CD4-positive, alpha-beta T cell treated with Interleukin-2 at 100 ng/mL for 4 hours (primary cell): Measurements from ENCODE around the gene RFXANK.
"Not testable (repeated sequence)": the region's sequence is repeated elsewhere in the genome, so short reads cannot be mapped to it uniquely, and the experiment has no call there.

Source experiments
- DNase-seq: peaks from one replicate; pipeline ENCODE4 v3.0.0-alpha.2; 2020; ENCODE audit warnings: low spot score

RFXANK gene, protein sequence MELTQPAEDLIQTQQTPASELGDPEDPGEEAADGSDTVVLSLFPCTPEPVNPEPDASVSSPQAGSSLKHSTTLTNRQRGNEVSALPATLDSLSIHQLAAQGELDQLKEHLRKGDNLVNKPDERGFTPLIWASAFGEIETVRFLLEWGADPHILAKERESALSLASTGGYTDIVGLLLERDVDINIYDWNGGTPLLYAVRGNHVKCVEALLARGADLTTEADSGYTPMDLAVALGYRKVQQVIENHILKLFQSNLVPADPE

DNA sequence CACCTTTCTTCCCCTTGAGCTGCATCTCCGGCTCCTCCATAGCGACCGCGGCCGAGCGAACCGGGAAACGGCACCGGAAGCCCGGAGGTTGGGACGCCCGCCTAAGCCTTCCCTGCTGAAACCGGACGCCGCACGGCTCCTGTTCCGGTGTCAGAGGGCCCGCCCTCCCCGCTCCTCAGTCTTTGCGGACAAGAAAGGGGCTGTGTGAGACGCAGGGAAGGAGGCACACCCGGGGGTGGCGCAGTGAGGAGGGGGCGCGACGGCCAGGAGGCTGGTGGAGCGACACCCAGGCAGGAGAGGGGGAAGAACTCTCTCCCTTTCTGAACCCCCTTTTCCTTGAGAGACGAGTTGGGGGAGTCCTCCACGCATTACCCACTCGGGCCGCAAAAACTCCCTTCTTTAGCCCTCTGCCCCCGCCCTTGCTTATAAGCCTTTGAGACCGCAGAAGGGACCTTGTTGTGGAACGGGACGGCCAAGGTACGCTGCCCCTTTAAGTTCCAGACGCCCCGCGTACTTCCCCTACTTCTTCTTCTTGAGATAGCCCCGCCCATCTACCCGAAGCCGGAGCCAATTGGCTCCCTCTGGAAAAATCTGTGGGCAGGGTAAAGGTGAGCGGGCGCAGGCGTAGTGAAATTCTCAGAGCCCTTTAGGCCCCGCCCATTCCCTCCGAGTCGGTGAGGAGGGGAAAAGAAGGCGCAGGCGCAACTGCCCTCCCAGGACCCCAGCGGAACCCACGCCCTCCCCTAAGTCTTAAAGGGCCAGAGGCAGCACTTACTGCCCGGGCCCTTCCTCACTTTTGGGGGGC, at the start of gene RFXANK, which contains the start of gene BORCS8:
Gene RFXANK, plus strand, starts transcription at position 181 of the 805 bp plus-strand sequence. CDS start 1,689 bp downstream, outside the sequence.
Gene BORCS8, minus strand, starts transcription at position 75 of the 805 bp plus-strand sequence. Its CDS starts 35 bp downstream, at position 40.
- peak; percentile 100 for DNase-seq

DNA sequence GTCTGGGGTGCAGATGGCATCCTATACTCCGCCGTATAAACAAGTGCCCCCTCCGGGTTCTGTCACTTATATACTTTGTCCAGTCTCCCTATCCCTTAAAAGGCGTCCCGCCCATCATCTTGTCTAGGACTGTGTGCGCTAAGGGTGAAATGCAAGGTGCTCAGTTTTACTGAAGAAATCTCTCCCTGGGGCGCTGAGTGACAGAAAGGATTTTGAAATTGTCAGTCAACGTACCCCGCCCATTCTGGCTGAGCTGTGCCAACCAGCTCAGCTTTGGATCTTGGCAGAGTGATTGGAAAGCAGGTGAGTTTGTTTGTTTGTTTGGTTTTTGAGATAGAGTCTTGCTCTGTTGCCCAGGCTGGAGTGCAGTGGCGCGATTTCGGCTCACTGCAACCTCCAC, 49.7 kb upstream of the RFXANK start:
- no peak for DNase-seq

DNA sequence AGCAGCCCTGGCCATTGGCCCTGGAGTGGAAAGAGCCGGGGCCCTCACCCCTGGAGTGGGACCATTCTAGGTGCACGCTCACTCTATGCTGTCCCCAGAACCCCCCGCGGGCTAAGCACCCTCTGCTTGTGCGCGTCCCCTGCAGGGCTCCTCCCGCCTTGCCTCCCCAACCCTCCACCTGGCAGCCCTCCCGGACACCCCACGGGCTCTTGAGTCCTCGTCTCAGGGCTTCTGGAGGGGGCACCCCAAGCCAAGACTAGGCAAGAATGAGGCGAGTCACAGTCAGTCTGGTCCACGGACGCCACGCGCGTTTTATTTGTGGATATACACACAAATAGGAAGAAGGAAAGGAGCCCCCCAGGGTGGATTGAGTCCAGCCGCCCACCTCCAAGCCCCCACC, 46.8 kb upstream of the RFXANK start:
- DNase-seq, result no peak

DNA sequence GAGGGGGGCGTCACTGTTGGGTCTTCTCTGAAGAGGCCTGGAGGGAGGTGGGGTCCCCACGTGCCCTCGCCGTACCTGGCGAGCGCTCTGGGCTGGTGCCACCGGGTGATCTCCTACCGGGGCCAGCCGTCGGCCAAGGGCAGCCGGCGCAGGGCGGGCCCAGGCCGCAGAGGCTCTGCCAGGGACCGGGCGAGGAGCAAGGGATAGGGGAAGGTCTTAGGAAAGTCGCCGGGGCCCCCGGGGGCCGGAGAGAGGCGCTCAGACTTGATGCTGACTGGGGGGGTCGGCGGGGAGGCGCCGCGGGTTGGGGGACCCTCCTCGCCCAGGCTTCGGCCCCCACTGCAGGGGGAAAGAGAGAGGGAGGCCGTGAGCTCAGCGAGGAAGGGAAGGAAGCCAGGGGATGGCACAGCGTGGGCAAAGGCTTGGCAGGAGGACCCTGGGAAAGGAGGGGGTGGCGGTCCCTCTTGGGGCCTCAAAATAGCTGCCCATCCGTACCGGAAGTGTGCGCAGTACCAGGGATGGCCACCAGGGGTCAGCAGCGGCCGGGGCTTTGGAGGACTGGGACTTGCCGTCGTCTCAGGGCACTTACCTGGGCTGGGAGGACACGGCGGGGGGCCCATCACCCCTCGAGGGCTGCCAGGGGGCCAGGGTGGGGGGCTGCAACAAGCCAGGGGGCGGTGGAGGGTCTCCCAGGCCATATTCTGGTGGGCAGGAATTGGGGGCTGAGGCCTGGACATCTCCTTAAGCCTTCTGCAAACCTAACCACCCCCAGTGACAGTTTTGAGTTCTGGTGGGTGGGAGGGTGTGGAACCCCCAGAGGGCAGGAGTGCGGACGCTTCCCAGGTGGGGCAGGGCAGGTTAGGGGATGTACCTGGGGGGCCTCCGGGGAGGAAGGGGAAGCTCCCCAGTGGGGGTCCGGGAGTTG, 46.1 kb upstream of the RFXANK start:
- peak; percentile 85 for DNase-seq

DNA sequence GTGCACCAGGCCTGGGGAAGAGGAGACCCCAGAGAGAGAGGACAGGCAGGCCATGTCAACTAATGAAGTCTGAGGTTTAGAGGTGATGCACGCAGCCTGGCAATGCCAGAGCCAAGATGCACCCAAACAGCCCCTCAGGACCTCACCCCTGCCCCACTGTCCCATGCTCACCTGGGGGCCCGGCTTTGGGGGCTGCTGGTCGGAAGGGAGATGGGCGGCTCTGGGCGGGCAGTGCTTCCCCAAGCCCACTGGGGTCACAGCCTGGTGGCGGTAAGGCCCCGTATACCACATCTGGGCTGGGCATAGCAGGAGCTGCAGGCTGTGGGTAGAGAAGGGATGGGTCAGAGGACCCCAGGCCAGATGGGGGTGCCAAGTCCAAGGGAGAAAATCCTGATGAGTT, 45.2 kb upstream of the RFXANK start:
- DNase-seq, result no peak

DNA sequence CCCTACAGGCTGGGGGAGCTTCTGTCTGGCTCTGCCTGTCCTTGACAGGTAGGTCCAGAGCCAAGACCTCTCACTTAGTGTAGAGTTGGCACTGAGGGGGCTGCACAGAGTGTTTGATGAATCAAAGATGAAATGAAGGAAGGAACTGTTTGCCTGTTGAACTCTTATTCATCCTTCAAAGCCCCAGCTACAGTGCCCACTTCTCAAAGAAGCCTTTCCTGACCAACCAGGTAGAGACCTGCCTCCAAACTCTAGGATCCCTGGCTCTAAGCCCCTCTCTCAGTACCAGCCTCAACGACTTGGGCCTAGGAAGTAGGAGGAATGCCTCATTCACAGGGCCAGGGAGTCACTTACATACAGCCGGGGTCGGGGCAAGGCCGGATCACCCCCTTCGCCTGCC, 44.7 kb upstream of the RFXANK start:
- DNase-seq, result no peak

DNA sequence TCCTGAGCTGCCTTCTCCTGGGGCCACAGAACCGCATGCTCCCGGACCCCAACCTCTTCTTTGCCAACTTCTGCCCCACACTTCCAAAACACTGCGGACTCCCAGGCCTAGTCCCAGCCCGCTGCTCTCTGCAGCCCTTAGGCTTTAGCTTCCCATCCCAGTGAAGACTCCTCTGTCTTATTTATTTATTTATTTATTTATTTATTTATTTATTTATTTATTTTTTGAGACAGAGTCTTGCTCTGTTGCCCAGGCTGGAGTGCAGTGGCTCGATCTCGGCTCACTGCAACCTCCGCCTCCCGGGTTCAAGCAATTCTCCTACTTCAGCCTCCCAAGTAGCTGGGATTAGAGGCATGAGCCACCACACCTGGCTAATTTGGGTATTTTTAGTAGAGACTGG, 43.6 kb upstream of the RFXANK start:
- DNase-seq, result not testable (repeated sequence)

DNA sequence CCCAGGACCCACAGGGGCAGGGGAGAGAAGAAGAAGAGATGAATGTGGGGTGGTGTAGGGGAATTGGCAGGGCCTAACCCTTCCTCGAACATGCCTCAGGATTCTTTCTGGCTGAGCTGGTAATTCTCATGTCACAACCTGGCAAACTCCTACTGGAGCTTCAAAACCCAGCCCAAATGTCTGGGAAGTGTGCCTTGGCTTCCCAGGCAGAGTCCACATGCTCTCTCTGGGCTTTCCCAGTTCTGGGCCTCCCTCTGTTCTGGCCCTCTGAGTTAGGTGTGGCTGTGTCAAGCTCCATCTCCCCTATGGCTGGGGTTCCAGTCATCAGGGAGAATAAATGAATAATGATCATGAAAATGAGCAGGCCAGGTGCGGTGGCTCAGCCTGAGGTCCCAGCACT, 42.6 kb upstream of the RFXANK start:
- DNase-seq, result no peak

DNA sequence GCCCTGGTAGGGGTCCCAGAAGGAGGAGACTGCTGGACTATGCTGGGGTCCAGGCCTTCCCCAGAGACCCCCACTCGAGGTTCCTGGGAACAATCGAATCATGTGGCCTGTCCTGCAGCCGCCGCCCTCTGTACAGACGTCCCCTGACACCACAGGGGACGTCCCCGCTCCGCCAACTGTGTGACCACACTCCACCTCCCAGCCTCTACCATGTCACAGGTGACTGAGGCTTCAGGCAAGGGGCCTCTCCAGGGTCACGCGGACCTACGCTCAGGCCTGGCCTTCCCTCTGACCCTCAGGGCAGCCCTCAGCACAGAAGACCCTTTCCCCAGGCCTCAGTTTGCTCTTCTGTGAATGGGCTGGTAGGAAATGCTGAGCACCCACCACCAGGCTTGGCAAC, 40.6 kb upstream of the RFXANK start:
- DNase-seq, result no peak

DNA sequence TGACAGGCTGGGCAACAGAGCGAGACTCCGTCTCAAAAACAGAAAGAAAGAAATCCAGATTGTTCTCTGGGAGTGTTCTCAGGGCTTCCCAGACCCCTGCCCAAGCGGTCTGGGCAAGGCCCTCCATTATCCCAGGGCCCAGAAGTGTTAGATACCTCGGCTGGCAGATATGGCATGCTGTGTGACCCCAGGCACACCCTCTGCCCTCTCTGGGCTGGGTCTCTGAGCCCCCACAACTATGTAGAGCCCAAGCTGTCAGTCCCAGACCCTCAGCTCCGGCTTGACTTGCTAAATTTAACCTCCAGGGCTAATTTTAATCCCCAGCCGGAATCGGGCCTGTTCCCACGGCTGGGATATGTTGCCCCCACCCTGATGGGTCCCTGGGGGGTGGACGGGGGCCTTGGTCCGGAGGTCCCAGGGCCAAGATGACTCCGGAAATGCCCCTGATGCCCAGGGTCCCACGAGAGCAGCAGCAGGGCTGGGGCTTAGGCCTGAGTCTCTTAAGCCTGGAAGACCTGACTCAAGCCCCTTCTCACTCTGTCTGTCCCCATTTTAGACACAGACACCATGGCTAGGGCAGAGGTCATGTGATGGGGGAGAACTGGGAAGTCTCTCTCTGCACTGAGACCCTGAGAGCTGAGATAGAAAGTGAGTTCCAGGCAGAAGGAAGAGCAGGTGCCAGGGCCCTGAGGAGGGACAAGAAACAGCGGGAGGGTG, 39.2 kb upstream of the RFXANK start:
- no peak for DNase-seq

DNA sequence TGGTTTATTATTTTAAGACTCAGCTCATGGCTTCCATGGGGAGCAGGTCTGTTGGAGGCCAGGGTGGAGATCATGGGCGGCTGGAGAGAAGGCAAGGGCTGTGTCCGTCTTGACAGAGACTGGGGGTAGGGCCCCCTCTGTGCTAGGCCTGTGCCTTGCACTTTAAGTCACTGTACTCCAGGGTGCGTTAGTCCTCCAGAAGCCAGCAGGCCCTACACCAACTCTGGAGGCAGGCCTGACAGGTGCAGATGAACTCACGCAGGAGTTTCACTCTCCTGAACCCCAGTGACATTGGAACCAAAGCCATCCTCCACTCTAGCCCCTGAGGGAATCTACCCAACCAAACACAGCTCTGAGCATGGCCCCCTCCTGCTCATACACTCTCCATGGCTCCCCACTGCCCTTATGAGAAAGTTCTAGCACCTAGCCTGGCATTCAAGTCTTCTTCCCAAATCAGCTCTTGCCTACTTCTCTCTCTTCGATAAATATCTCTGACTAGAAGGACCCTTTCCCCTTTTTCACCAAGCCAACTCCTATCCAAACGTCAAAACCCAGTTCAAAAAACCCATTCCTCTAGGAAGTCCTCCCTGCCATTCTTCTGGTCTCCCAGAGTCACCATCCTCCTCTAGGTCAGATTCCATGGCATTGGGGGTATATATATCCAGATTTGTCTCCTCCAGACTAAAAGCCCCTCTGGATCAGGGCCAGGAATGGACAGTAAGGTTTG, 37.1 kb upstream of the RFXANK start:
- no peak for DNase-seq

DNA sequence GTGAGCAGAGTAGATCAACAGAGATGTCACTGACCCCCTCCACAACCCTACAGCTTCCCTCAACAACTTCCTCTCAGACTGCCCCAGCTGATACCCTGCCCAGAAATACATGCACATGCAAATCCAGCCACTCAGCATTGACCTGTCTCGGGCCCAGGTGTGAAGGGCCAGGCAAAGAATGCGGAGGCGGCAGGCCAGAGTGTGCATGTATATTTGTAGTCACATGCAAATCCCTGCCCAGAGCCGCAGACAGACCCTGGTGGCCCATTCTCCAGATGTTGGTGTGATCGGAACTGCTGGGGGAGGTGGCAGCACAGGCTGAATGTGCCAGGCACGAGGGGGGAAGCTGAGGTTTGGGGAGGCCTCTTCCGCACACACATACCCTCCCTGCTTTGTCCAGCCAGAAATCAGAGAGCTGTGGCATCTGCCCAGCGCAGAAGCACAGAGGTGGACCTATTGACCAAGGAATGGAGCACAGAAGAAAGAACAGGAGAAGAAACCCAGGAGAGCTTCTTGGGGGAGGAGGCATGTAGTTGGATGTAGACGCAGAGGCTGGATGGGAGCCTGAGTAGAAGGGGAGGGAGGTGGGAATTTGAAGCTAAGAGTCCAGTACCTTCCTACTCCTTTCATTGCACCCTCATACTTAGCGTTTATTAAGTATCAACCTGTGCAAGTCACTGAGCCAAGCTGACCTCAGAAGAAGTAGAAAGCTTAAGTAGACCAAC, 36.4 kb upstream of the RFXANK start:
- no peak for DNase-seq

DNA sequence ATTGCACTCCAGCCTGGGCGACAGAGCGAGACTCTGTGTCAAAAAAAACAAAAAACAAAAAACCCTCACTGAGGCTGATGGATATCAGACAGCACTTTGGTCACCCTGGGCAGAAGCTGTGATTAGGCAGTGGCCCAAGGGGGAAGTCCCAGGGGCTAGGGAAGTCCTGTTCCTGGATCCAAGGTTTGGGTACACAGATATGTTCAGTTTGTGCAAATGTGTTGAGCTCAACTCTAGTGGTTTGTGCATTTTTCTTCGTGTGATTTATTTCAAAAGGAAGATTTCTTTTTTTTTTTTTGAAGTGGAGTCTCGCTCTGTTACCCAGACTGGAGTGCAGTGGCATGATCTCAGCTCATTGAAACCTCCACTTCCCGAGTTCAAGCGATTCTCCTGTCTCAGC, 34.2 kb upstream of the RFXANK start:
- DNase-seq, result no peak

DNA sequence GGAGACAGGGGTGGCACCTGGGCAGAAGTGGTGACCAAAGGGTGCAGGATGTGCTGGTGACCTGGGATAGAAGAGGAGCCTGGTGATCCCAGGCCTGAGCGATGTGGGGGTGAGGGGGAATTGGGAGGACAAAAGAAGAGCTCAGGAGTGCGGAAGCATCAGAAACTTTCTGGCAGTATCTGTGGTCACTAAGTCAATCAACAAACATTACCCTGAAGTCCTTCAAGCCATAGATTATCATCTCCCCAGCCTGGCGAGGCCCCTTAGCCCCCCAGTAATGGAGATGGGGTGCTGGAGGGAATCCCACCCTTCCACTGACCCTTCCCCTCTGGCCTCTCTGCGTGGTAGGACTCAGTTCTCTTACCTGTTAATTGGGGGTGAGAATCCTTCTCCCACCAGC, 32.5 kb upstream of the RFXANK start:
- no peak for DNase-seq

DNA sequence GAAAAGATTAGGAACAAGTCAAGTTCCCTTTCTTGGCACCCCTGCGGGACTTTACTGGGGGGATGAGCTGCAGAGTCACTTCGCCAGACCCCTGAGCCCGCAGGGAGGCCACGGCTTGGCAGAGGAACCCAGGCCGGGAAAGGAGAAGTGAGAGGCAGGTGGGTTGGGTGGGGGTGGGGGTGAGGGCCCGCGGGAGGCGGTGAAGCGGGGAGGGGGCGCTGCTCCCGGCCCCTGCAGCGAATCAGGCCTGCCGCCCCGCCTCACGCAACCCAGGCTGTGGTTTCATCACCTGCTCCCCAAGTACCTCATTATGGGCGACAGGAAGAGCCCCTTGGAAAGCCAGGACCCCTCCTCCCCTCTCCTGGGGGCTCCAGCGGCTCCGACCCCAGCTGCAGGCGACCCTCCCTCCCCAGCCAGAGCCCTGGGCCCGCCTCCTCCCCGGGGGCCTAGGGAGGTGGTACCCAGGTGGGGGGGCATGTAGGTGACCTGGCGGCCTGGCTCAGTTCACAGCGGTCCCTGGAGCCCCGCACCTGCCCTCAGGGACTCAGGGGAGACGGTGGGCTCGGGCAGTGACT, 31.5 kb upstream of the RFXANK start:
- DNase-seq, result no peak

DNA sequence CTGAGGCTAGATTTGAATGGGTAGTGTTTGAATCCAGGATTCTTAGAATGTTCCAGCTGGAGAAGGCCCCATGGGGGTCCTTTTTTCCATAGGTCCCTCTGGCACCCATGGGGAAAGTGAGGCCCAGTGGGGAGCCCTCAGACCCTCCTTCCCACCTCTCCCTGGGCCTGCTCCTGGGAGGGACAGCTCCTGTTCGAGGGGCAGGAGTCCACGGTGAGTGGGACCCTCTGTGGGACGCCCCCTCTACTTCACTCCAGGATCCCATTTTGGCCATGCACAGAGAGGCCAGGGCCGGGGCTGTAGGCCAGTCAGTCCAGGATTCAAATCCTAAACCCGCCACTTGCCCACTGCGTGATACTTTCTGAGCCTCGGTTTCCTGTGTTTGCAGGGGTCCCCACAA, 29.6 kb upstream of the RFXANK start:
- no peak for DNase-seq

DNA sequence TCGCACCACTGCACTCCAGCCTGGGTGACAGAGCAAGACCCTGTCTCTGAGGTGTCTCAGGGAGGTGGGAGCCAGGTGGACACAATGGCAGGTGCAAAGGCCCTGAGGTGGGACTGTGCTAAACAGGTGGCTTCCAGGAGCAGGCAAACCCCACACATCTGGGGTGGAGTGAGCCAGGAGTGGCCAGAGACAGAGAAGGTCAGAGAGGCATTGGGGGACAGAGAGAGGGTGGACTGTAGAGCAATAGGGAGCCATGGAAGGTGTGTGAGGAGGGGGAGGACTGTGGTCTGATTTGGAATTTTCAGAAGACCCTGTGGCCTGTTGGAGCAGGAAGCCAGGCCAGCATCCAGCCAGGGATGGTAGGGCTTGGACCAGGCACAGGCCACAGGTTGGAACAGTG, 26.7 kb upstream of the RFXANK start:
- no peak for DNase-seq

DNA sequence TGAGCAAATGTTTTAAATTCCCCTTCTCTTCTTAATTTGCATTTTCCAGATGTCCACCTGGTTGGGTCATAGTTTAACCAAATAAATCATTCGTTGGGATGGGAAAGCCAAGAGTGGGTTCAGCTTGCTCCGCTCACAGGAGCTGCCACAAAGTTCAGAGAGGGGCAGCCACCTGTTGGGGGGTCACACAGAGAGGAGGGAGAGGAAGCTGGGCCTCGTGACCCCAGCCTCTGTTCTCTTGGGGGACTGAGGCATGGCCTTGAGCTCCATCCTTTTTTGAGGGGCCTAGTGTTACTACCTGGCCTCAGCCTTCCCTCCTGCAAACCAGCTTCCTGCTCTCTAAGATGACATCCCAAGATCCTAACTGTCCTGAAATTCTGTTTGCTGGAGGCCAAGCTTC, 24.4 kb upstream of the RFXANK start:
- DNase-seq, result no peak

DNA sequence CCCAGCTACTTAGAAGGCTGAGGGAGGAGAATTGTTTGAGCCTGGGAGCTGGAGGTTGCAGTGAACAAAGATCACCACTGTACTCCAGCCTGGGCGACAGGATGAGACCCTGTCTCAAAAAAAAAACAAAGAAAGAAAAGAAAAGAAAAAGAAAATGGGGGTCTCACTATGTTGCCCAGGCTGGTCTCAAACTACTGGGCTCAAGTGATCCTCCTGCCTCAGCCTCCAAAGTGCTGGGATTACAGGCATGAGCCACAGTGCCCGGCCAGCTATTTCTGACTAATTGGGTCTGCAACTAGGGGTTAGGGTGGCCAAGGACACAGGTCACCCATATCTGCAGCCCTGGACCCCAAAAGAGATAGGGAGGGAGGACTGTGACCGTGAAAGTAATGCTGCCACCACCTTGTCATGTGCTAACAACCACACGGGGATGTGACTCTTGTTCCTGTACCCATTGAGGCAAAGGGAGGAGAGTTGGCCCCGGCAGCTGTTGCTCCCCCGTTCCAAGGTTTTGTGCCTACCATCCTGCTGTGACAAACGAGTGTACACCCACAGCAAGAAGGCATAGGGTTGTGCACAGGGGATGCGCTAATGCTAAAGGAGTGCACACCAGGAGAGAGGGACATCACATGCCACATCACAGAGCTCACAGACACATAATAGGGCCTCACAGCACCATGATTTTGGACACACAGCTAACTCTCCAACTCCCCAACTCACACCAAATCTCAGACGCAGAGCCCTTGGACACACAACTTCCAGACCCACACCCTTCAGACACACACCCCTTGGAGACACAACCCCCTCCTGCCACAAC, 22.6 kb upstream of the RFXANK start:
- DNase-seq, result no peak
